Measurements from ENCODE around the gene NOTUM.
A peak's percentile ranks its signal among the peaks of the same experiment; 100 is the strongest.

The NOTUM gene

GRCh38 chr17:82005701-82006348 is 44.8 kb upstream of the NOTUM start:
- no peak for DNase-seq (ENCODE audit: low read depth, low spot score)
- no peak overlapping the region for H3K9ac ChIP-seq (ENCODE audit: insufficient read length, low read depth)
- no peaks in the 10 kb centered on the region for H3K27me3 ChIP-seq (ENCODE audit: insufficient read depth, insufficient read length)
- TF ChIP-seq SUZ12 (IDR thresholded peaks at IDR 0.05; ENCODE audit: extremely low read depth, insufficient read depth, insufficient read length) (no peak), YY1 (IDR thresholded peaks at IDR 0.05; ENCODE audit: insufficient read depth, insufficient read length) (no peak), ZNF274 (IDR thresholded peaks at IDR 0.05; ENCODE audit: low read depth, low read length) (no peak)
- peaks cover 20% of the 10 kb centered on the region for H3K36me3 ChIP-seq (ENCODE audit: insufficient read depth, insufficient read length, low read length)
- H3K9me3 ChIP-seq (ENCODE audit: insufficient read depth, low read length) = no peaks in the 10 kb centered on the region
- H3K4me1 ChIP-seq (ENCODE audit: insufficient read depth, insufficient read length) = peaks cover 41% of the 10 kb centered on the region
- no peak overlapping the region for H3K4me3 ChIP-seq (ENCODE audit: insufficient read length, low read depth)

DNA sequence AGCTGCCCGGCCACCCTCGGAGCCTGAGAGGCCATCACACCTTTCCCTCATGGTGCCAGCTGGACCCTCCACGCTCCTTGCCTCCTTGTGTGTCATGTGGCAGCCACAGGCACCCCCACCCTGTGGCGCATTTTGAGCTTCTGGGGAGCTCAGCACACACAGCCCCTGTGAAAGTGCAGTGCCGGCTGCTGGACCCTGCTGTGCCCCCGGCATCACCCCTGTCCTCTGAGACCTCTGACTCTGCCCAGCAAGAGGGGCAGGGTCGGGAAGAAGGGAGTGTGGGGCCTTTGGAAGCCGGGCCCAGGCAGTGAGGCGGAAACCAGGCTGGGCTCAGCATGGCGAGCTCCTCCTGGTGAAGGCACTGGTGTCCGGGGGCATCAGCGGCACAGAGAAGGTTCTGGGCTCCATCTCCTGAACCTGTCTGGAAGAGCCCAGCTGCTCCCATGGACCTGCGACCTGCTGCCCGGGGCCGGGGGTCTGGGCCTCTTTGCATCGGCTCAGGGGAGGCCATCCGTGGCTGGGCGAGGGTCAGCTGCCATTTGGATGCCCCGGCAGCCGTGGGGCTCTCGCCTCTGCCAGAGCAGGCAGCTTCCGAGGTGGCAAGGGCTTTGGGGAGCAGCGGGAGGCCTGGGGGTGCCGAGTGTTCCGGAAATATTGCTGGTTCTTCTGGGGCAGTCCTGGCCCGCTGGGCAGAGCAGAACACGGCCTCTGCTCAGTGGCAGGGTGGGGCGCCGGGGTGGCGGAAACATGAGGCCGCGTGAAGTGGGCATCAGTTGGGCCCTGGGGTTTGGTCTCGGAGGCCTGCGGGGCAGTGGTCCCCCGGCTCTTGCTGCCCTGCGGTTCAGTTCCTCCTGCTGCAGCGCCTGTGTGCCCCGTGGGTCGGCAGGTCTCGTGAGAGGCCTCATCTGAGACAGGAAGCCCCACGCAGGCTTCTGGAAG is 43.8 kb upstream of the NOTUM start:
- Histone ChIP-seq H3K4me1 (ENCODE audit: insufficient read depth, insufficient read length) (peaks cover 48% of the 10 kb centered on the region), H3K9ac (ENCODE audit: insufficient read length, low read depth) (peak overlapping the region; percentile 24), H3K9me3 (ENCODE audit: insufficient read depth, low read length) (no peaks in the 10 kb centered on the region), H3K27me3 (ENCODE audit: insufficient read depth, insufficient read length) (no peaks in the 10 kb centered on the region), H3K4me3 (ENCODE audit: insufficient read length, low read depth) (no peak overlapping the region), H3K36me3 (ENCODE audit: insufficient read depth, insufficient read length, low read length) (peaks cover 17% of the 10 kb centered on the region)
- DNase-seq (ENCODE audit: low read depth, low spot score) = no peak
- TF ChIP-seq YY1 (IDR thresholded peaks at IDR 0.05; ENCODE audit: insufficient read depth, insufficient read length) (no peak), SUZ12 (IDR thresholded peaks at IDR 0.05; ENCODE audit: extremely low read depth, insufficient read depth, insufficient read length) (no peak), ZNF274 (IDR thresholded peaks at IDR 0.05; ENCODE audit: low read depth, low read length) (no peak)

GRCh38 chr17:82003411-82004381 is 42.7 kb upstream of the NOTUM start:
- Histone ChIP-seq H3K36me3 (ENCODE audit: insufficient read depth, insufficient read length, low read length) (peaks cover 11% of the 10 kb centered on the region), H3K4me3 (ENCODE audit: insufficient read length, low read depth) (no peak overlapping the region), H3K27me3 (ENCODE audit: insufficient read depth, insufficient read length) (no peaks in the 10 kb centered on the region), H3K9ac (ENCODE audit: insufficient read length, low read depth) (peak overlapping the region; percentile 58), H3K9me3 (ENCODE audit: insufficient read depth, low read length) (no peaks in the 10 kb centered on the region), H3K4me1 (ENCODE audit: insufficient read depth, insufficient read length) (peaks cover 52% of the 10 kb centered on the region)
- DNase-seq (ENCODE audit: low read depth, low spot score) = no peak
- TF ChIP-seq YY1 (IDR thresholded peaks at IDR 0.05; ENCODE audit: insufficient read depth, insufficient read length) (no peak), ZNF274 (IDR thresholded peaks at IDR 0.05; ENCODE audit: low read depth, low read length) (no peak), SUZ12 (IDR thresholded peaks at IDR 0.05; ENCODE audit: extremely low read depth, insufficient read depth, insufficient read length) (no peak)

GRCh38 chr17:82001571-82002056 is 40.6 kb upstream of the NOTUM start:
- no peaks in the 10 kb centered on the region for H3K27me3 ChIP-seq (ENCODE audit: insufficient read depth, insufficient read length)
- H3K9me3 ChIP-seq (ENCODE audit: insufficient read depth, low read length) = no peaks in the 10 kb centered on the region
- peaks cover 18% of the 10 kb centered on the region for H3K36me3 ChIP-seq (ENCODE audit: insufficient read depth, insufficient read length, low read length)
- no peak for DNase-seq (ENCODE audit: low read depth, low spot score)
- no peak overlapping the region for H3K9ac ChIP-seq (ENCODE audit: insufficient read length, low read depth)
- TF ChIP-seq YY1 (IDR thresholded peaks at IDR 0.05; ENCODE audit: insufficient read depth, insufficient read length) (no peak), SUZ12 (IDR thresholded peaks at IDR 0.05; ENCODE audit: extremely low read depth, insufficient read depth, insufficient read length) (no peak), ZNF274 (IDR thresholded peaks at IDR 0.05; ENCODE audit: low read depth, low read length) (no peak)
- no peak overlapping the region for H3K4me3 ChIP-seq (ENCODE audit: insufficient read length, low read depth)
- peaks cover 40% of the 10 kb centered on the region for H3K4me1 ChIP-seq (ENCODE audit: insufficient read depth, insufficient read length)

- TF ChIP-seq SUZ12 (IDR thresholded peaks at IDR 0.05; ENCODE audit: extremely low read depth, insufficient read depth, insufficient read length) = no peak
- TF ChIP-seq ZNF274 (IDR thresholded peaks at IDR 0.05; ENCODE audit: low read depth, low read length) = no peak
- no peaks in the 10 kb centered on the region for H3K9me3 ChIP-seq (ENCODE audit: insufficient read depth, low read length)
- H3K27me3 ChIP-seq (ENCODE audit: insufficient read depth, insufficient read length) = no peaks in the 10 kb centered on the region
- H3K4me3 ChIP-seq (ENCODE audit: insufficient read length, low read depth) = no peak overlapping the region
- no peak overlapping the region for H3K9ac ChIP-seq (ENCODE audit: insufficient read length, low read depth)
- peaks cover 20% of the 10 kb centered on the region for H3K36me3 ChIP-seq (ENCODE audit: insufficient read depth, insufficient read length, low read length)
- no peak for DNase-seq (ENCODE audit: low read depth, low spot score)
- peaks cover 37% of the 10 kb centered on the region for H3K4me1 ChIP-seq (ENCODE audit: insufficient read depth, insufficient read length)
Observed at GRCh38 chr17:82000803-82001570, 40.0 kb upstream of the NOTUM start.

Data from NT2/D1 (cell line).